Measurements from ENCODE around the gene TLL2. TPM values are rescaled to one million over a fixed set of nuclear protein-coding genes. Genes with fewer than 3 reads are reported as not detected.

Gene TLL2
- total and polyA plus RNA-seq, 2 of the 4 experiments (the other 2 are of a cell fraction), result under 0.01 to 0.05 TPM

DNA sequence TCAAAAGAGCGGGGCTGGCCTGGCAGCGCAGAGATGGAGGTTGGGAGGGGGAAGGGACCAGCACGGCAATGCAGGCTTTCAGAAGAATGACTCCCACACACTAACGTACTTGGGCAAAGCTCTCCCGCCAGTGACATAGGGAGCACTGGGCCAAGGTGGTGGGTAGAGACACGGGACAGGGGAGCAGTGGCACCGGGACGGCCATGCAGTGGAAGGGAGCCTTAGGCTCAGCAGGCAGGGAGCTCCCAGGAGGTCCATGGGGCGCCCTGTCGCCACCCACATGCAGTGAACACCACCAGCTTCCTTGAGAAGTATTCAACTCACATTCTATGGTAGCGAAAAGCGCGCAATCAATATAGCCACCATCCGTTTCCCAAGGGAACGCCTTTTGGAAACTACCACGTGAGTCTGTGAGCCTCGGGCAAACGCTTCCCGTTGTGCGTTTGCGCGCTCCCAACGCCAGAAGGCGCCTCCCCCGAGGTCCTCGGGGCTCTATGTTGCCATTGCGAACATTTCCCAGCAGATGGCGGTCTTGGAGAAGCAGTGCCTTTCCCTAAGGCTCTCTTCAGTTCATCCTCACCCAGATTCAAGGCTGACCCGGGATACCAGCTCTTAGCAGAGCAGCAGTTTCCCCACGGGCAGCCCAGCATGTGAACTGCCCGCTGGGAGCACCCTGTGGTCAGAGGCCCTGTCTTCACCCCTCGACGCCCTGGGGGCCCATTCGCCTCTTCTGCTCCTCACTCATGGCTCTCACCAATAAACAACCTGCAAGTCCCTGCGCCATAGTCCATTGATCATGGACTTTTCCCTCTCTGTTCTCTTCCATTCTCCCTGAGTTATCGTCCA is 138.5 kb downstream of the TLL2 start:
- POLR2A ChIA-PET (ENCODE audit: unreplicated experiment), result no interaction called here
- Histone ChIP-seq H3K4me1 (ENCODE audit: control insufficient read depth, insufficient read depth, low read length) (no peaks in the 10 kb centered on the region), H2AFZ (replicated peaks; ENCODE audit: low read length, poor library complexity) (peak overlapping the region; percentile 92), H2BK120ac (ENCODE audit: low read depth, low read length) (no peak overlapping the region), H3K27ac (ENCODE audit: insufficient read depth, low read length) (no peak overlapping the region), H4K5ac (ENCODE audit: low read depth, low read length) (no peak overlapping the region), H3K4me2 (ENCODE audit: low read depth, low read length) (peak overlapping the region; percentile 88), H4K20me1 (ENCODE audit: insufficient read depth, low read length) (no peaks in the 10 kb centered on the region), H2BK5ac (ENCODE audit: low read depth, low read length, poor library complexity, severe bottlenecking) (no peak overlapping the region), H3K9me1 (ENCODE audit: insufficient read depth, low read length) (peaks cover 3% of the 10 kb centered on the region; the same call in 1 of the 2 replicates), H4K91ac (ENCODE audit: insufficient read depth, low read depth, low read length) (no peak overlapping the region), H3K14ac (replicated peaks; ENCODE audit: low read depth, low read length) (no peak overlapping the region), H2BK15ac (ENCODE audit: low read depth, low read length) (no peak overlapping the region), H3K18ac (ENCODE audit: low read depth, low read length) (no peak overlapping the region), H3K27me3 (ENCODE audit: control insufficient read depth, insufficient read depth, low read length) (peaks cover 14% of the 10 kb centered on the region), H3K23ac (ENCODE audit: low read depth, low read length) (no peak overlapping the region), H2AK5ac (ENCODE audit: low read depth, low read length) (no peak overlapping the region), H4K8ac (ENCODE audit: low read depth in 2 of 2, low read length in 2 of 2) (no peak overlapping the region), H3K4me3 (ENCODE audit: insufficient read depth, low read depth, low read length) (peak overlapping the region; percentile 36), H3K56ac (ENCODE audit: extremely low read depth, insufficient read depth, low read length) (no peak overlapping the region), H3K9me3 (ENCODE audit: control insufficient read depth, insufficient read depth, low read length) (no peaks in the 10 kb centered on the region), H2AK9ac (replicated peaks; ENCODE audit: low read depth, low read length, poor library complexity) (peak overlapping the region; percentile 73), H3K79me1 (ENCODE audit: low read depth in 1 of 2, low read length in 2 of 2) (no peaks in the 10 kb centered on the region), H3K36me3 (ENCODE audit: control insufficient read depth, insufficient read depth, low read length) (no peaks in the 10 kb centered on the region), H3K4ac (ENCODE audit: low read depth, low read length) (no peak overlapping the region), H2BK20ac (ENCODE audit: low read depth, low read length) (no peak overlapping the region), H3K9ac (ENCODE audit: low read depth, low read length) (no peak overlapping the region)
- dilution Hi-C loops (cut with HindIII; ENCODE audit: low sequenced_read_pairs, unreplicated experiment), result no loop called here
- no TSS peak for BruUV-seq (replicated peaks)
- DNase-seq, result peak; percentile 77
- in situ Hi-C loops (cut with MboI; ENCODE audit: low sequenced_read_pairs), result no loop called here
- peak; percentile 99 for ATAC-seq (ENCODE audit: low read depth)
- CTCF ChIA-PET, result interaction anchor here (0.5 to 1.4 kb wide), 9 partner anchors 9 to 1967 kb away, joined by 3 to 6 read pairs (median 4); no protein-coding TSS in a partner anchor
- intact Hi-C loops (cut with micrococcal nuclease), result loop anchor here (1.0 to 10.0 kb wide), 4 partner anchors 138 to 837 kb away; partner anchors contain the start of genes LCOR and TLL2
- 8% methylated on average over 12 of the region's 36 CpGs; no CpG with 5 or more reads in 1 of the 2 experiments for WGBS, 2 experiments (ENCODE audit: extremely low coverage in 2 of 2, insufficient read length in 1 of 2)
- TF ChIP-seq CEBPB (IDR thresholded peaks at IDR 0.05; ENCODE audit: low read depth, low read length), result no peak
- TF ChIP-seq CHD1 (IDR thresholded peaks at IDR 0.05; ENCODE audit: low read depth, low read length), result no peak
- TF ChIP-seq, protein P1, sequence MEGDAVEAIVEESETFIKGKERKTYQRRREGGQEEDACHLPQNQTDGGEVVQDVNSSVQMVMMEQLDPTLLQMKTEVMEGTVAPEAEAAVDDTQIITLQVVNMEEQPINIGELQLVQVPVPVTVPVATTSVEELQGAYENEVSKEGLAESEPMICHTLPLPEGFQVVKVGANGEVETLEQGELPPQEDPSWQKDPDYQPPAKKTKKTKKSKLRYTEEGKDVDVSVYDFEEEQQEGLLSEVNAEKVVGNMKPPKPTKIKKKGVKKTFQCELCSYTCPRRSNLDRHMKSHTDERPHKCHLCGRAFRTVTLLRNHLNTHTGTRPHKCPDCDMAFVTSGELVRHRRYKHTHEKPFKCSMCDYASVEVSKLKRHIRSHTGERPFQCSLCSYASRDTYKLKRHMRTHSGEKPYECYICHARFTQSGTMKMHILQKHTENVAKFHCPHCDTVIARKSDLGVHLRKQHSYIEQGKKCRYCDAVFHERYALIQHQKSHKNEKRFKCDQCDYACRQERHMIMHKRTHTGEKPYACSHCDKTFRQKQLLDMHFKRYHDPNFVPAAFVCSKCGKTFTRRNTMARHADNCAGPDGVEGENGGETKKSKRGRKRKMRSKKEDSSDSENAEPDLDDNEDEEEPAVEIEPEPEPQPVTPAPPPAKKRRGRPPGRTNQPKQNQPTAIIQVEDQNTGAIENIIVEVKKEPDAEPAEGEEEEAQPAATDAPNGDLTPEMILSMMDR (conservative IDR thresholded peaks at IDR 0.05; ENCODE audit: low read depth, low read length), result peak; percentile 99
- peak; percentile 45; the same call in 1 of the 2 replicates for TF ChIP-seq MAZ (IDR thresholded peaks at IDR 0.05; ENCODE audit: borderline replicate concordance, low read depth, low read length)
- TF ChIP-seq RFX5 (IDR thresholded peaks at IDR 0.05; ENCODE audit: low read depth, low read length), result no peak
- no peak for TF ChIP-seq MAFK (IDR thresholded peaks at IDR 0.05; ENCODE audit: low read depth, low read length)
- TF ChIP-seq RAD21 (IDR thresholded peaks at IDR 0.05; ENCODE audit: low read length), result peak; percentile 88
- TF ChIP-seq, protein P2, sequence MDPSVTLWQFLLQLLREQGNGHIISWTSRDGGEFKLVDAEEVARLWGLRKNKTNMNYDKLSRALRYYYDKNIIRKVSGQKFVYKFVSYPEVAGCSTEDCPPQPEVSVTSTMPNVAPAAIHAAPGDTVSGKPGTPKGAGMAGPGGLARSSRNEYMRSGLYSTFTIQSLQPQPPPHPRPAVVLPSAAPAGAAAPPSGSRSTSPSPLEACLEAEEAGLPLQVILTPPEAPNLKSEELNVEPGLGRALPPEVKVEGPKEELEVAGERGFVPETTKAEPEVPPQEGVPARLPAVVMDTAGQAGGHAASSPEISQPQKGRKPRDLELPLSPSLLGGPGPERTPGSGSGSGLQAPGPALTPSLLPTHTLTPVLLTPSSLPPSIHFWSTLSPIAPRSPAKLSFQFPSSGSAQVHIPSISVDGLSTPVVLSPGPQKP (IDR thresholded peaks at IDR 0.05; ENCODE audit: borderline replicate concordance, low read depth, low read length), result no peak
- TF ChIP-seq POLR2A (IDR thresholded peaks at IDR 0.05; ENCODE audit: low read depth, low read length), result no peak
- TF ChIP-seq MXI1 (IDR thresholded peaks at IDR 0.05; ENCODE audit: borderline replicate concordance, low read depth, low read length), result peak; percentile 69; the same call in 1 of the 2 replicates
- TF ChIP-seq, protein P3, sequence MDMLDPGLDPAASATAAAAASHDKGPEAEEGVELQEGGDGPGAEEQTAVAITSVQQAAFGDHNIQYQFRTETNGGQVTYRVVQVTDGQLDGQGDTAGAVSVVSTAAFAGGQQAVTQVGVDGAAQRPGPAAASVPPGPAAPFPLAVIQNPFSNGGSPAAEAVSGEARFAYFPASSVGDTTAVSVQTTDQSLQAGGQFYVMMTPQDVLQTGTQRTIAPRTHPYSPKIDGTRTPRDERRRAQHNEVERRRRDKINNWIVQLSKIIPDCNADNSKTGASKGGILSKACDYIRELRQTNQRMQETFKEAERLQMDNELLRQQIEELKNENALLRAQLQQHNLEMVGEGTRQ (IDR thresholded peaks at IDR 0.05; ENCODE audit: low read depth, low read length), result peak; percentile 42; the same call in 1 of the 2 replicates
- no peak for TF ChIP-seq FOS (IDR thresholded peaks at IDR 0.05; ENCODE audit: low read depth, low read length)
- peak; percentile 78 for TF ChIP-seq SMC3 (IDR thresholded peaks at IDR 0.05; ENCODE audit: low read depth, low read length)
- TF ChIP-seq NFE2L2 (IDR thresholded peaks at IDR 0.05; ENCODE audit: low read depth, low read length), result no peak
